Thyroid gland (tissue), 4 donors: ENCODE results near the gene PTCRA.
"Not testable (repeated sequence)": the region's sequence is repeated elsewhere in the genome, so short reads cannot be mapped to it uniquely, and the experiment has no call there.

Source experiments
- CTCF ChIP-seq, 6 experiments: fragments of 200-600 bp in 3 of 6; fragments of 450-650 bp in 3 of 6; sonication (generic) in 3 of 6; IDR thresholded peaks; one replicate each; pipeline ENCODE4 v1.5.1; 2016 to 2019; ENCODE audit warnings: antibody characterized with exemption in 6 of 6, mild to moderate bottlenecking in 2 of 6, inconsistent platforms in 1 of 6, moderate library complexity in 1 of 6
- POLR2A ChIP-seq, 2 donors: fragments of 450-650 bp; IDR thresholded peaks; one replicate each; pipeline ENCODE4 v1.6.1; 2017; ENCODE audit warnings: antibody characterized with exemption in 2 of 2, mild to moderate bottlenecking in 2 of 2, moderate library complexity in 1 of 2

- TF ChIP-seq CTCF, POLR2A (IDR thresholded peaks at IDR 0.05): not testable (repeated sequence)
Observed at GRCh38 chr6:42888201-42888600, 27.7 kb upstream of the PTCRA start.
